ENCODE measurements around the gene CCDC192.

GRCh38 chr5:127851964-127852363 lies 148.8 kb downstream of the CCDC192 start:
- TF ChIP-seq CTCF (IDR thresholded peaks at IDR 0.05): no peak
- no peak for TF ChIP-seq EZH2 (IDR thresholded peaks at IDR 0.05)
- no peak for TF ChIP-seq EZH2phosphoT487 (IDR thresholded peaks at IDR 0.05)
